ENCODE results near the gene TMA16.
"Not testable (repeated sequence)": the region's sequence is repeated elsewhere in the genome, so short reads cannot be mapped to it uniquely, and the experiment has no call there.

The TMA16 gene

GRCh38 chr4:163536091-163536490 is 41.6 kb downstream of the TMA16 start:
- Histone ChIP-seq H4K8ac (ENCODE audit: low read length) (no peak overlapping the region), H3K9ac (ENCODE audit: low read length) (no peak overlapping the region), H3K27ac (ENCODE audit: low read length, poor library complexity, severe bottlenecking) (no peak overlapping the region), H3K4me1 (ENCODE audit: control insufficient read depth, insufficient read depth, low read depth, low read length) (peaks cover 3% of the 10 kb centered on the region), H3K79me1 (replicated peaks; ENCODE audit: low read length, poor library complexity, severe bottlenecking) (no peaks in the 10 kb centered on the region), H3K4me3 (ENCODE audit: insufficient read depth in 1 of 2, low read depth in 1 of 2, low read length in 2 of 2) (no peak overlapping the region), H3K4ac (ENCODE audit: low read depth in 1 of 2, low read length in 2 of 2) (no peak overlapping the region), H2AK5ac (ENCODE audit: low read length, severe bottlenecking) (no peak overlapping the region), H3K23ac (ENCODE audit: low read length in 2 of 2) (no peak overlapping the region), H3K18ac (ENCODE audit: low read depth in 1 of 2, low read length in 2 of 2) (no peak overlapping the region), H2BK5ac (ENCODE audit: low read depth, low read length, poor library complexity, severe bottlenecking) (no peak overlapping the region), H2BK12ac (ENCODE audit: low read length in 2 of 2) (no peak overlapping the region), H3K14ac (ENCODE audit: low read length in 2 of 2) (no peak overlapping the region), H4K91ac (ENCODE audit: low read length) (no peak overlapping the region), H2BK15ac (ENCODE audit: low read depth, poor library complexity, severe bottlenecking) (no peak overlapping the region), H3K27me3 (ENCODE audit: control insufficient read depth in 1 of 2, insufficient read depth in 1 of 2, low read length in 2 of 2) (no peaks in the 10 kb centered on the region), H3K9me3 (ENCODE audit: control insufficient read depth, low read length) (no peaks in the 10 kb centered on the region), H3K4me2 (ENCODE audit: low read length, poor library complexity, severe bottlenecking) (no peak overlapping the region), H2AFZ (ENCODE audit: low read depth, low read length) (no peak overlapping the region), H2BK120ac (ENCODE audit: low read depth, low read length) (no peak overlapping the region), H3K36me3 (ENCODE audit: control insufficient read depth in 1 of 2, insufficient read depth in 2 of 2, low read depth in 1 of 2, low read length in 2 of 2) (peaks cover 0 to 28% of the 10 kb centered on the region in 2 experiments)
- no peak for DNase-seq
- 82% methylated on average over 2 of the region's 2 CpGs for WGBS

- peaks cover 4% of the 10 kb centered on the region for H3K4me1 ChIP-seq (ENCODE audit: control insufficient read depth, insufficient read depth, low read depth, low read length)
- no peak overlapping the region for H2BK5ac ChIP-seq (ENCODE audit: low read depth, low read length, poor library complexity, severe bottlenecking)
- no peak overlapping the region for H3K18ac ChIP-seq (ENCODE audit: low read depth in 1 of 2, low read length in 2 of 2)
- WGBS, result 98% methylated on average over 3 of the region's 3 CpGs
- no peaks in the 10 kb centered on the region for H3K9me3 ChIP-seq (ENCODE audit: control insufficient read depth, low read length)
- H2AK5ac ChIP-seq (ENCODE audit: low read length, severe bottlenecking), result no peak overlapping the region
- H3K14ac ChIP-seq (ENCODE audit: low read length in 2 of 2), result no peak overlapping the region
- H3K36me3 ChIP-seq (ENCODE audit: control insufficient read depth in 1 of 2, insufficient read depth in 2 of 2, low read depth in 1 of 2, low read length in 2 of 2), result peaks cover 0 to 19% of the 10 kb centered on the region in 2 experiments
- no peak overlapping the region for H3K4ac ChIP-seq (ENCODE audit: low read depth in 1 of 2, low read length in 2 of 2)
- H2AFZ ChIP-seq (ENCODE audit: low read depth, low read length), result no peak overlapping the region
- H3K4me3 ChIP-seq (ENCODE audit: insufficient read depth in 1 of 2, low read depth in 1 of 2, low read length in 2 of 2), result no peak overlapping the region
- H3K4me2 ChIP-seq (ENCODE audit: low read length, poor library complexity, severe bottlenecking), result no peak overlapping the region
- no peak overlapping the region for H3K23ac ChIP-seq (ENCODE audit: low read length in 2 of 2)
- H3K79me1 ChIP-seq (replicated peaks; ENCODE audit: low read length, poor library complexity, severe bottlenecking), result no peaks in the 10 kb centered on the region
- H3K9ac ChIP-seq (ENCODE audit: low read length), result no peak overlapping the region
- H2BK120ac ChIP-seq (ENCODE audit: low read depth, low read length), result no peak overlapping the region
- H2BK15ac ChIP-seq (ENCODE audit: low read depth, poor library complexity, severe bottlenecking), result no peak overlapping the region
- H4K8ac ChIP-seq (ENCODE audit: low read length), result no peak overlapping the region
- no peak overlapping the region for H2BK12ac ChIP-seq (ENCODE audit: low read length in 2 of 2)
- no peak overlapping the region for H4K91ac ChIP-seq (ENCODE audit: low read length)
- H3K27me3 ChIP-seq (ENCODE audit: control insufficient read depth in 1 of 2, insufficient read depth in 1 of 2, low read length in 2 of 2), result no peaks in the 10 kb centered on the region
- H3K27ac ChIP-seq (ENCODE audit: low read length, poor library complexity, severe bottlenecking), result no peak overlapping the region
- DNase-seq, result no peak
Measured at GRCh38 chr4:163537114-163537513, 42.6 kb downstream of the TMA16 start.

DNA sequence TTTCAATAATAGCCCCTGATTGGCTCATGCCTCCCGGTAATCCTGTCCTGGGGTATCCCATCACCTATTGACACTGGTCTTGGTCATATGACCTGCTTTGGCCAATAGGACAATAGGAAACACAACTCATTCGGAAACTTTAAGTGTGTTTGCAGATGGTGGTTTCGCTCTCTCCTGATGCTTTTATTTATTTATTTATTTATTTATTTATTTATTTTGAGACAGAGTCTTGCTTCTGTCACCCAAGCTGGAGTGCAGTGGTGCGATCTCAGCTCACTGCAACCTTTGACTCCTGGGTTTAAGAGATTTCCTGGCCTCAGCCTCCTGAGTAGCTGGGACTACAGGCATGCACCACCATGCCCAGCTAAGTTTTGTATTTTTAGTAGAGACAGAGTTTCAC is 44.3 kb downstream of the TMA16 start:
- H4K91ac ChIP-seq (ENCODE audit: low read length); H3K14ac ChIP-seq (ENCODE audit: low read length in 2 of 2); H2AFZ ChIP-seq (ENCODE audit: low read depth, low read length); H3K9me3 ChIP-seq (ENCODE audit: control insufficient read depth, low read length); H3K4me1 ChIP-seq (ENCODE audit: control insufficient read depth, insufficient read depth, low read depth, low read length); H3K4me2 ChIP-seq (ENCODE audit: low read length, poor library complexity, severe bottlenecking); H3K36me3 ChIP-seq (ENCODE audit: control insufficient read depth in 1 of 2, insufficient read depth in 2 of 2, low read depth in 1 of 2, low read length in 2 of 2); H2BK5ac ChIP-seq (ENCODE audit: low read depth, low read length, poor library complexity, severe bottlenecking); H3K27me3 ChIP-seq (ENCODE audit: control insufficient read depth in 1 of 2, insufficient read depth in 1 of 2, low read length in 2 of 2); H2BK15ac ChIP-seq (ENCODE audit: low read depth, poor library complexity, severe bottlenecking); H3K27ac ChIP-seq (ENCODE audit: low read length, poor library complexity, severe bottlenecking); H3K9ac ChIP-seq (ENCODE audit: low read length); H2BK12ac ChIP-seq (ENCODE audit: low read length in 2 of 2); H2AK5ac ChIP-seq (ENCODE audit: low read length, severe bottlenecking); H3K23ac ChIP-seq (ENCODE audit: low read length in 2 of 2); H4K8ac ChIP-seq (ENCODE audit: low read length); H3K4ac ChIP-seq (ENCODE audit: low read depth in 1 of 2, low read length in 2 of 2); H2BK120ac ChIP-seq (ENCODE audit: low read depth, low read length); H3K18ac ChIP-seq (ENCODE audit: low read depth in 1 of 2, low read length in 2 of 2); H3K4me3 ChIP-seq (ENCODE audit: insufficient read depth in 1 of 2, low read depth in 1 of 2, low read length in 2 of 2); DNase-seq; H3K79me1 ChIP-seq (replicated peaks; ENCODE audit: low read length, poor library complexity, severe bottlenecking): not testable (repeated sequence)
- WGBS, result 92% methylated on average over 3 of the region's 4 CpGs

GRCh38 chr4:163540448-163540847 is 46.0 kb downstream of the TMA16 start:
- DNase-seq, result no peak
- no peak overlapping the region for H3K14ac ChIP-seq (ENCODE audit: low read length in 2 of 2)
- H3K23ac ChIP-seq (ENCODE audit: low read length in 2 of 2), result no peak overlapping the region
- peaks cover 0 to 5% of the 10 kb centered on the region in 2 experiments for H3K36me3 ChIP-seq (ENCODE audit: control insufficient read depth in 1 of 2, insufficient read depth in 2 of 2, low read depth in 1 of 2, low read length in 2 of 2)
- H3K18ac ChIP-seq (ENCODE audit: low read depth in 1 of 2, low read length in 2 of 2), result peak overlapping the region in 1 of 2 experiments; percentile 48
- H3K9me3 ChIP-seq (ENCODE audit: control insufficient read depth, low read length), result no peaks in the 10 kb centered on the region
- H2AK5ac ChIP-seq (ENCODE audit: low read length, severe bottlenecking), result no peak overlapping the region
- no peak overlapping the region for H3K4ac ChIP-seq (ENCODE audit: low read depth in 1 of 2, low read length in 2 of 2)
- no peaks in the 10 kb centered on the region for H3K27me3 ChIP-seq (ENCODE audit: control insufficient read depth in 1 of 2, insufficient read depth in 1 of 2, low read length in 2 of 2)
- peaks cover 5% of the 10 kb centered on the region for H3K4me1 ChIP-seq (ENCODE audit: control insufficient read depth, insufficient read depth, low read depth, low read length)
- H2BK120ac ChIP-seq (ENCODE audit: low read depth, low read length), result no peak overlapping the region
- no peak overlapping the region for H4K8ac ChIP-seq (ENCODE audit: low read length)
- no peak overlapping the region for H2BK5ac ChIP-seq (ENCODE audit: low read depth, low read length, poor library complexity, severe bottlenecking)
- WGBS, result 94% methylated on average over 5 of the region's 5 CpGs
- H2AFZ ChIP-seq (ENCODE audit: low read depth, low read length), result no peak overlapping the region
- H2BK15ac ChIP-seq (ENCODE audit: low read depth, poor library complexity, severe bottlenecking), result no peak overlapping the region
- H2BK12ac ChIP-seq (ENCODE audit: low read length in 2 of 2), result peak overlapping the region; percentile 23 to 31
- H3K27ac ChIP-seq (ENCODE audit: low read length, poor library complexity, severe bottlenecking), result peak overlapping the region; percentile 91
- no peak overlapping the region for H3K4me3 ChIP-seq (ENCODE audit: insufficient read depth in 1 of 2, low read depth in 1 of 2, low read length in 2 of 2)
- no peak overlapping the region for H3K4me2 ChIP-seq (ENCODE audit: low read length, poor library complexity, severe bottlenecking)
- H3K9ac ChIP-seq (ENCODE audit: low read length), result peak overlapping the region; percentile 27
- no peak overlapping the region for H4K91ac ChIP-seq (ENCODE audit: low read length)
- no peaks in the 10 kb centered on the region for H3K79me1 ChIP-seq (replicated peaks; ENCODE audit: low read length, poor library complexity, severe bottlenecking)

All from mesenchymal stem cell (in vitro differentiated cells and primary cell).